GM12801 (cell line): ENCODE measurements around the gene NDC80.

ENCODE experiments used
- TF ChIP-seq, protein P1 (sequence below): IDR thresholded peaks from one replicate; pipeline ENCODE4 v1.5.1; 2011; ENCODE audit warnings: control low read depth; ENCODE audit not compliant: insufficient read length; ENCODE audit errors: extremely low read depth

NDC80 gene

DNA sequence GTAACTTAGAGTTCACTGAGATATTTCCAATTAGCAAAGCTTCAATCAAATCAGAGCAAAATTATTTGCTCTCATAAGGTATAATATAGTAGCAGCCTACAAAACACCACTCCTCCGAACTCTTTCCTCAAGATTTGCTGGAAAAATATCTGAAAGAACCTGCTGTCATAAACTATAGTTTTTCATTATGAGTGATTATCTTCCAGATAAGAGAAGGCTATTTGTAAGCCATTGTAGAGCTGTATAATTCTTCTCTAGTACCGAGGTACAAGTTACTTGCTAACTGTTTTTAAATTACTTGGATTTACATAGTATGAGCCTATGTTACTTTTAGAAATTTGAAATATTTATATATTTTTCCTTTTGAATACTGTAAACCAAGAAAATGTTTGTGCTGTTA, 2.1 kb downstream of the NDC80 start:
- TF ChIP-seq, protein P1, sequence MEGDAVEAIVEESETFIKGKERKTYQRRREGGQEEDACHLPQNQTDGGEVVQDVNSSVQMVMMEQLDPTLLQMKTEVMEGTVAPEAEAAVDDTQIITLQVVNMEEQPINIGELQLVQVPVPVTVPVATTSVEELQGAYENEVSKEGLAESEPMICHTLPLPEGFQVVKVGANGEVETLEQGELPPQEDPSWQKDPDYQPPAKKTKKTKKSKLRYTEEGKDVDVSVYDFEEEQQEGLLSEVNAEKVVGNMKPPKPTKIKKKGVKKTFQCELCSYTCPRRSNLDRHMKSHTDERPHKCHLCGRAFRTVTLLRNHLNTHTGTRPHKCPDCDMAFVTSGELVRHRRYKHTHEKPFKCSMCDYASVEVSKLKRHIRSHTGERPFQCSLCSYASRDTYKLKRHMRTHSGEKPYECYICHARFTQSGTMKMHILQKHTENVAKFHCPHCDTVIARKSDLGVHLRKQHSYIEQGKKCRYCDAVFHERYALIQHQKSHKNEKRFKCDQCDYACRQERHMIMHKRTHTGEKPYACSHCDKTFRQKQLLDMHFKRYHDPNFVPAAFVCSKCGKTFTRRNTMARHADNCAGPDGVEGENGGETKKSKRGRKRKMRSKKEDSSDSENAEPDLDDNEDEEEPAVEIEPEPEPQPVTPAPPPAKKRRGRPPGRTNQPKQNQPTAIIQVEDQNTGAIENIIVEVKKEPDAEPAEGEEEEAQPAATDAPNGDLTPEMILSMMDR: no peak

DNA sequence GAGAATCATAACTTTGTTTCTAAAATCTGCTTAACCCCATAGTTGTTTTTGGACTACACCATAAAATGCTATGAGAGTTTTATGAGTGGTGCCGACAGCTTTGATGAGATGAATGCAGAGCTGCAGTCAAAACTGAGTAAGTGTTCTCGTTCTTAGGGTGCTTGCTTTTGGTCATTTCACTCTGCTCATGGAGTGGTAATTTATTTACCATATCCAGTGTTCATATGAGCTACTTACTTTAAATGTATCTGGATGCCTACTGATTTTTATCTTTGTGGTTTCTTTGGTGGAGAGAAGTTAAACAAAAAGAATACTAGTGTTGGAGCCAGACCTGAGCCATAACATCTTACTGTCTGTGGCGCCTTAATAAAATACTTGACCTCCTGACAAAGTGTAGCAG, 16.4 kb downstream of the NDC80 start:
- TF ChIP-seq, protein P1: no peak

DNA sequence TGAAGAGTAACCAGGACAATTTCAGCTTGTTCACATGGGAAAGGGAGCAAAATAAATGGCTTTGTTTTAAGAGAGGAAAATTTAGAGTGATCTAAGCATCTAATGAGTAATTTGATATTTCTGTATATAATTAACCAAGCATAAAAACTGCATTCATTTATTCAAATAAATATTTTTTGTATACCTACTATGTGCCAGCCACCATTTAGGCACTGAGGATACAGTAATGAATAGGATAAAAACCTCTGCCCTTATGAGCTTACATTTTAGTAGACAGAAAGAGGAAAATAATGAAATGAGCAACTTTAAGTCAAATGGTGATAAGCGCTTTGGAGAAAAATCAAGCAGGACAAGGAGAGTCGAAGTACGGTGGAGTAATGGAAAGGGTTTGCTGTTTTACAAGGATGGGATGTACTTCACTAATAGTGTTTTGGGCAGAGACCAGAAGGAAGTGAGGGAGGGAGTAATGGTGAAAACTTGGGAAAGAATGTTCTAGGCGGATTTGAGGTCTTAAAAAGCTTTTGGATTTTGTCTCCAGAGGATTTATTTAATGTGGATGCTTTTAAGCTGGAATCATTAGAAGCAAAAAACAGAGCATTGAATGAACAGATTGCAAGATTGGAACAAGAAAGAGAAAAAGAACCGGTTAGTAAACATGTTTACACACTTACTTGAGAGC, 17.4 kb downstream of the NDC80 start:
- TF ChIP-seq, protein P1: no peak

DNA sequence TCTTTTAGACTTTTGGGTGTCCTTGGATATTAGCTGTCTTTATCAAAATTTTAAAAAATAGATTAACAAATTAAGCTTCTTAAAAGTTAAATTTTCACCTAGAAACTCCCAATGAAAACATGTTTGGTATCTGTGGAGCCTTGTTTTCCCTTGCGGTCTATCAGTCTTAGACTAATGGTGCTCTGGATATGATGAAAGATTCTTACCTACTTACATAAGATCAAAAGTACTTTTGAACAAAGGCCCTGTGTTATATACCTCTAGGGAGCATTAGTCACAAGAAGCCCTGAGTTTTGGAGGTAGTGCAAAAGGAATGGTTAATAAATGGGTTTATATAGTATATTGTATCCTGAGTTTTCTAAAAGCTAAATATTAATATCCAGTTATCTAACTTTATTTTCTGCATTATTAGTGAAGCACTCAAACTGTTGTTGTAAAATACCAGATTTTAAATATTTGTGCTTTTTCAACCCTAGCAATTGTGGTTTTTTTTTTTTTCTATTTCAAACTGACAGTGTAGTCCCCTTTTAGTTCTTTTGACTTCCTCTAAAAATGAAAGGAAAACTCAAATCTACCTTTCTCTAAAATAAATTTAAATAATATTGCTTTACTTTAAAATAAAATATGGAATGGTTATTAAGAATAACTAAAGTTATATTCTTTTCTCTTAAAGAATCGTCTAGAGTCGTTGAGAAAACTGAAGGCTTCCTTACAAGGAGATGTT, 18.1 kb downstream of the NDC80 start:
- TF ChIP-seq, protein P1: no peak

- TF ChIP-seq, protein P1: no peak
These were observed 18.9 kb downstream of the NDC80 start for GRCh38 chr18:2590303-2590702.

DNA sequence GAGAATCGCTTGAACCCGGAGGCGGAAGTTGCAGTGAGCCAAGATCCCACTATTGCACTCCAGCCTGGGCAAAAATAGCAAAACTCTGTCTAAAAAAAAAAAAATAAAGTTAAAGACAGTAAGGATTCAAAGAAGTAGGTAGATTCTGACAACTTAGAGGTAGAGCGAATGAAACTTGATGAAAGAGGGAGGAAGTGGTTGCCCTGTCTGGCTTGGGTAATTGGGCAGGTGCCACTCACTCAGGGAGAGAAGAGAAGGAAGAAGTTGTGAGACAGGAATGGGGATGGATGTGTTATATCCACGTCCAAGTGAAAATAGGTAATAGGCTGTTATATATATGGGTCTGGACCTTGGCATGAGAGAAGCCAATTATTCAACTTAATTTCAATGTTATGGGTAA, 26.3 kb downstream of the NDC80 start:
- TF ChIP-seq, protein P1: no peak

GRCh38 chr18:2602844-2603243, 31.5 kb downstream of the NDC80 start:
- TF ChIP-seq, protein P1: no peak
